ENCODE measurements around the gene DTNBP1. TPM values are rescaled to one million over a fixed set of nuclear protein-coding genes. Genes with fewer than 3 reads are reported as not detected.

DTNBP1 gene

GRCh38 chr6:15473741-15474161 lies 189.1 kb downstream of the DTNBP1 start:
- DNase-seq, result no peak
- no peak overlapping the region for H2BK15ac ChIP-seq (replicated peaks; ENCODE audit: low read depth)
- H3K79me2 ChIP-seq (ENCODE audit: control insufficient read depth, insufficient read depth, low read length), result peaks cover 44% of the 10 kb centered on the region
- no peaks in the 10 kb centered on the region for H3K4me1 ChIP-seq (ENCODE audit: control insufficient read depth, low read depth, low read length)
- no peak overlapping the region for H3K9ac ChIP-seq (ENCODE audit: low read length)
- H3K27ac ChIP-seq (ENCODE audit: low read depth, low read length), result no peak overlapping the region
- no peak overlapping the region for H4K5ac ChIP-seq (ENCODE audit: low read length)
- H3K23ac ChIP-seq (ENCODE audit: low read length), result no peak overlapping the region
- no peak overlapping the region for H3K4me3 ChIP-seq (ENCODE audit: low read length)
- H3K4me2 ChIP-seq (ENCODE audit: low read length), result no peak overlapping the region
- no CpG with 5 or more reads among the region's 6 CpGs for WGBS (ENCODE audit: extremely low coverage, insufficient coverage, low lambda C conversion rate)
- H2BK120ac ChIP-seq (ENCODE audit: low read depth, low read length), result no peak overlapping the region
- H3K79me1 ChIP-seq (ENCODE audit: low read length), result peaks cover 21% of the 10 kb centered on the region
- no peak overlapping the region for H2BK5ac ChIP-seq (ENCODE audit: low read length)
- no peak overlapping the region for H3K18ac ChIP-seq (ENCODE audit: low read length)
- no peak overlapping the region for H4K8ac ChIP-seq (ENCODE audit: low read depth, low read length)
- H3K27me3 ChIP-seq (ENCODE audit: insufficient read depth, low read length, poor library complexity), result no peaks in the 10 kb centered on the region
- H2AK5ac ChIP-seq (ENCODE audit: low read length), result no peak overlapping the region
- no peaks in the 10 kb centered on the region for H3K36me3 ChIP-seq (ENCODE audit: control insufficient read depth, insufficient read depth, low read length)
- no peak overlapping the region for H3K4ac ChIP-seq (ENCODE audit: low read depth, low read length)
- H3K56ac ChIP-seq (ENCODE audit: low read length), result no peak overlapping the region

GRCh38 chr6:15473174-15473573 lies 189.7 kb downstream of the DTNBP1 start:
- Histone ChIP-seq H3K4ac (ENCODE audit: low read depth, low read length) (no peak overlapping the region), H4K8ac (ENCODE audit: low read depth, low read length) (no peak overlapping the region), H3K4me3 (ENCODE audit: low read length) (no peak overlapping the region), H3K23ac (ENCODE audit: low read length) (no peak overlapping the region), H3K79me1 (ENCODE audit: low read length) (peaks cover 19% of the 10 kb centered on the region), H3K4me1 (ENCODE audit: control insufficient read depth, low read depth, low read length) (no peaks in the 10 kb centered on the region), H2BK15ac (replicated peaks; ENCODE audit: low read depth) (no peak overlapping the region), H3K18ac (ENCODE audit: low read length) (no peak overlapping the region), H4K5ac (ENCODE audit: low read length) (no peak overlapping the region), H3K56ac (ENCODE audit: low read length) (no peak overlapping the region), H3K4me2 (ENCODE audit: low read length) (no peak overlapping the region), H3K9ac (ENCODE audit: low read length) (no peak overlapping the region), H3K79me2 (ENCODE audit: control insufficient read depth, insufficient read depth, low read length) (peaks cover 44% of the 10 kb centered on the region), H3K27me3 (ENCODE audit: insufficient read depth, low read length, poor library complexity) (no peaks in the 10 kb centered on the region), H2BK5ac (ENCODE audit: low read length) (no peak overlapping the region), H2AK5ac (ENCODE audit: low read length) (no peak overlapping the region), H2BK120ac (ENCODE audit: low read depth, low read length) (no peak overlapping the region), H3K36me3 (ENCODE audit: control insufficient read depth, insufficient read depth, low read length) (peaks cover 2% of the 10 kb centered on the region), H3K27ac (ENCODE audit: low read depth, low read length) (no peak overlapping the region)
- DNase-seq, result no peak
- WGBS (ENCODE audit: extremely low coverage, insufficient coverage, low lambda C conversion rate), result no CpG with 5 or more reads among the region's 7 CpGs

Small RNAs within 50 kb of the gene (small RNA-seq; reads per million reads assigned to genes)
- not detected for gene RF00001 (ENCODE audit: insufficient read depth)

Data from mesendoderm (in vitro differentiated cells).